T follicular helper cell (primary cell): Measurements from ENCODE around the gene PCDH1.
A peak's percentile ranks its signal among the peaks of the same experiment; 100 is the strongest.
"Not testable (repeated sequence)": the region's sequence is repeated elsewhere in the genome, so short reads cannot be mapped to it uniquely, and the experiment has no call there.

Experiments used
- DNase-seq: peaks from one replicate; pipeline ENCODE4 v3.0.0-alpha.2; 2020; ENCODE audit warnings: low read depth

The PCDH1 gene

DNA sequence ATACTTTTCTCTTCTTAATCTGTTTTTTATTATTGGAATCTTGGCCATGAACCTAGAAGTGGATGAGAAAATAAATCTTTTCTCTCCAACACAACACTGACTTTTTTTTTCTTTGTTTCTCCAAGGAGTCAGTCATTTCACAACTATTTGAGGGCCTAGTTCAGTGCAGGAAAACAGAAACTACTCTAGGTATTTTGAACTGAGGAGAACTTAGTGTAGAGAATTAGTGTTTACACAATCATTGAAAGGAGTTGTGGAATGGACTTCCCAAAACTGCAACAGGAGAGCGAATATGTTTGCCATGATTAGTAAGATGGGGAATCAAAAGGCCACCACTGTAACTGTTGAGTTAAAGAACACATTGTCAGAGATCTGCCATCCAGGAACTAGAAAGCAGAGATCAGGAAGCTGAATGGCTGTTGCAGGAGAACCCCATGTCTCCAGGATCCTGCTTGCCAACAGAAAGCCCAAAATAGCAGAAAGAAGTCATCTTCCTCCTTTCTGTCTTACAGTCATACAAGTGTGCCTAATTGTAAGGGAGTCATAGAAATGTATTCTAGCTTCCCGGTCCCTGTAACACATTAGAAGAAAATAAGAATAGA is 20.3 kb upstream of the PCDH1 start:
- no peak for DNase-seq

- no peak for DNase-seq
These were observed 19.2 kb upstream of the PCDH1 start for GRCh38 chr5:141897425-141897824.

DNA sequence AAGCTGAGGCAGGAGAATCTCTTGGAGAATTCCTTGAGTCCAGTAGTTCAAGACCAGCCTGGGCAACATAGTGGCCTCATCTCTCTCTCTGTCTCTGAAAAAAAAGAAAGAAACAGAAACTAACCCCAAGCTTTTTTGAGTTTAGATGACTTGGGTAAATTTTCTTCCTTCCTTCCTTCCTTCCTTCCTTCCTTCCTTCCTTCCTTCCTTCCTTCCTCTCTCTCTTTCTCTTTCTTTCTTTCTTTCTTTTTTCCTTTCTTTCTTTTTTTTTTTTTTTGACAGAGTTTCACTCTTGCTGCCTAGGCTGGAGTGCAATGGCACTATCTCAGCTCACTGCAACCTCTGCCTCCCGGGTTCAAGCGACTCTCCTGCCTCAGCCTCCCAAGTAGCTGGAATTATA is 12.2 kb upstream of the PCDH1 start:
- DNase-seq, result not testable (repeated sequence)

DNA sequence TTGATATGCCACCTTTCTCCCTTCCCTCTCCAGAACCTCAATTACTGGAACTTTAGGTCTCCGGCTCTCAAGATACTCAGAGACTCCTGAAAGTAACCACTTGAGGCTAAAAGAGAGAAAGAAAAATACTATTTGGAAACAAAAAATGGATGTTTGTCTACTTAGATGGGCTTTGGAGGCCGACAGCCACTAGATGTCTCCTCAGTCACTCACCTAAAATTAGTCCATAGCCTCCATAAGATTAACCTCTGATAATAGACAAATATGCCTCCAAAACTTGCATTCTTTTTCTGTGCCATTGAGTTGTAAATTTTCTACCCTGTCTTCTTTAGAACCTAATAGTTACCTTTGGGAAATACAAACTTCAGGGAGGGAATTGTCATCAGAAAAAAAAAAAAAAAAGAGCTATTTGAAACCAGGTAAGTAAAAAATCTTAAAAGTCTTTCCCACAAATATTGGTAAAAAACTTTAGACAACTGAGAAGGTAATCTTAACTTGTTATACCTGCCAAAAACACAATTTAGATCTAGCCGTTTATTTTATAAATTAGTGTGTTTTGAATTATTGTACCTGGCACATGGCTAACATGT is 11.2 kb upstream of the PCDH1 start:
- no peak for DNase-seq

GRCh38 chr5:141883892-141884318 is 5.7 kb upstream of the PCDH1 start:
- DNase-seq, result no peak

DNA sequence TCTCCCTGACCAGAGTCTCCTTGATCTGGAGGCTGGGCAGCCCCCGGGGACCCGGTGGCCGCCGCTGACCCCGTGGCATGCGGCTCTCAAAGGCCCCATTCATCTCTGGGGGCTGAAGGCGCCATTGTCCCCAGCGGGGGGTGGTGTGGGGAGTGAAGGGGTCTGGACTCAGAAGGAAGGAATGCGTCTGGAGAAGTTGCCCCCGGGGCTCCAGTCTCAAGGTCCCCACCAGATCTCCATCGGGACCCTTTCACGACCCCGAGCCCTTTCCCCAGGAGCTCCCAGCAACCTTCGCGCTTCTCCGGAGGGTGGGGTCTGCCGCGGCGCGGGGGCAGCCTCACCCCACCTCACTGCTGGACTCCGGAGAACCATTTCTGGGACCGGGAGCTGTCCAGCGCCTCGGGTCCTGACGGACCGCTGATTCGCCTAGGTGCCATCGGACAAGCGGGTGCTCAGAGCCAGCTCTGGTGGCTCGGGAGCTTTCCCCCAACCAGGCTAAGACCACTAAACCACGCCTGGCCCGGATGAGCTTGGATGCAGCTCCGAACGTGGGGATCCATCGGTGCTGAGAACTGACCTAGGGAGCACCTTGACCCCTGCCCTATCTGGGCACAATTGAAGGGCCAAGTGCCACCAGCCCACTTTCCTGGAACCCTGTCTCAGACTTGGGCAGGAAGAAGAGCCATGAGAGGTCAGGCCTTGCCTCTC is 5.1 kb upstream of the PCDH1 start:
- DNase-seq, result no peak

DNA sequence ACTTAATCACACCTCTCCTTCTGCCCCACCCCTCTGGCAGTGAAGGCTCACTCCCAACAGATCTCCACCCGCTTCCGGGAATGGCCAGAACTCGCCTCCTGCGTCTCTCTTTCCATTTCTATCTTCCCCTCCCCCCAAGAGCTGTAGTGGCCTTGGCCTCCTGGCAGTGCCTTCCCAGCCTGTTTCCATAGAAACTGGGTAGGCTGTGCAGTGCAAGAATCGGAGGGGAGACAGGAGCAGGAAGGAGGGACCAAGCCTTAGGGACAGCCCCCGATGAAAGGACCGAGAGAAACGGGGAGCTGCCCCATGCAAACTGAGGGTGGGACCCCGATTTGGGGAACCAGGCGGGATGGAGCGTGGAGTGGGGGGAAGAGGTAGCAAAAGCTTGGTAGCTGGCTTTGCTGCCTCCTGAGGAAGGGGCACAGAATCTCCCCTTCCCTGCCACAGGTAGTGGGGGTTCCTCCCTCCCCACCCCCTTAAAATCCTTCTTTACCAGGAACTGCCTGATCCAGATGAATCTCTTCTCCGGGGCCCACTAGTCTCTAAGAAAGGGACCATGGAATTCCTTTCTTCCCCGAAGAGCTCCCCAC is 4.5 kb upstream of the PCDH1 start:
- DNase-seq, result no peak

GRCh38 chr5:141881886-141882285 is 3.7 kb upstream of the PCDH1 start:
- DNase-seq, result no peak

DNA sequence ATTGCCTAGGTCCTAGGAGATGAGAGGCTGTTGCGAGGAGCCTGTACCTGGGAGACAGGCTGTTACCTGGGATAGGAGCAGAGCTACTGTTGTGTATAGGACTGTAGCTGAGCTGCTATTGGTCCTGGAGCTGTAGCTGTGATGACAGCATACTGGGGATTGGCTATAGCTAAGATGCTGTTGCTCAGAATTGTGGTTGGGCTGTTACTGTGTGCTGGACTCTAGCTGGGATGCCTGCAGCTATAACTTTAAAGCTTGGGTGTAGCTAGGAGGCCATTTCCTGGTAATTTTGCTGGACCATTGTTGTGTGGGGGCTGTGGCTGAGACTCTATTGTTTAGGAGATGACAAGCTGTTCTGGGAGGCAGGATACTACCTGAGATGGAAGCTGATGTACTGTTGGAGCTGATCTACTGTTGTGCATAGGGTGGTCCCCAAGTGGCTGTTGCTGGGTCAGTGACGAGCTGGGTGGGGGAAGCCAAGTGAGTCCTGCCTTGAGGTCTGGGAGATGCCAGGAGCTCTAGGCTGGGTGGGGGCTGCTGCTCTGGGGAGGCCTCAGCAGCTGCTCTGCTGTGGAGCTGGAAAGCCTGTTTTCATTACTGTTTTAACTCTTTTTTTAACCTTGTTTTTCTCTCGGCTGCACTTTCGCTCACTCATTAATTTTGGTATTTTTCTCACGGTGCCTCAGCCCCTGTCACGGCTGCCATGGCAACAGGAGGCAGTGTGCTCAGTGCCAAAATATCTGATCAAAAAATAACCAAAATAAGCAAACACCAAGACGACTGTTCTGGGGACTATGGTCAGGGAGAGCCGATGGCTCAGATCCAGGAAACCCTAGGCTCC is 3.0 kb upstream of the PCDH1 start:
- DNase-seq, result no peak

- no peak for DNase-seq
These were observed 1.9 kb upstream of the PCDH1 start for GRCh38 chr5:141879941-141880738.

GRCh38 chr5:141879426-141879759 is 1.2 kb upstream of the PCDH1 start:
- no peak for DNase-seq

DNA sequence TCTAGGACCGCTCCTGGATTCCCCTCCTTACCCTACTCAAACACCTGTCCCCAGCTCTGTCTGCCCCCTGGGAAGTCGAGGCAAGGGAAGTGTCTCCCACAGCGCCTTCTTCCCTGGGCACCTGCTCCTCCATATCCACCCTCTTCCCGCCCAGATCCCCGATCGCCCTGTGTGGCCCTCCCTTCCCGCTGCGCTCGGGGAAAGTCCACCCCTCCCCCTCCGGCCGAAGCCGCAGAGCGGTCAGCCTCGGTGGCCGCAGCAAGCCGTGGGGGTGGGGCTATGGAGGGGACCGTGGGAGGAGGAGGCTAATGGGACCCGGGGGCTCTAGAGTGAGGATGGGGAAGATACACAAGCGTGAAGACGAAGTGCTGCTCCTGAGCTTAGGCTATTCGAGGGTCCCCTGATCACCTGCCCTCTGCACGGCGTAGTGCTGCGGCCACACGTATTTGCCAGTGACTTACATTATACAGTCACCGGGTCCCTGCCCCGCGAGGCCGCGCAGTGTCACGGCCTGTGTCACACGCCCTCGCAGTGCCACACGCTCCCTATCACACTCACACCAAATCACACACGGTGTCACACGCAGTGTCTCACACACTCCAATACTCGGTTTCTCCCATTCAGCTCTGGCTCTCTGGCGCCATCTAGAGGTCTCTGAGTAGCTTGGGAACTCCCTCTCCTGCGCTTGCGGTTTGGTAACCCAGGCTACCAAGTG is 658 bp upstream of the PCDH1 start:
- DNase-seq, result peak; percentile 83

GRCh38 chr5:141877356-141878185 is 639 bp downstream of the PCDH1 start:
- no peak for DNase-seq

DNA sequence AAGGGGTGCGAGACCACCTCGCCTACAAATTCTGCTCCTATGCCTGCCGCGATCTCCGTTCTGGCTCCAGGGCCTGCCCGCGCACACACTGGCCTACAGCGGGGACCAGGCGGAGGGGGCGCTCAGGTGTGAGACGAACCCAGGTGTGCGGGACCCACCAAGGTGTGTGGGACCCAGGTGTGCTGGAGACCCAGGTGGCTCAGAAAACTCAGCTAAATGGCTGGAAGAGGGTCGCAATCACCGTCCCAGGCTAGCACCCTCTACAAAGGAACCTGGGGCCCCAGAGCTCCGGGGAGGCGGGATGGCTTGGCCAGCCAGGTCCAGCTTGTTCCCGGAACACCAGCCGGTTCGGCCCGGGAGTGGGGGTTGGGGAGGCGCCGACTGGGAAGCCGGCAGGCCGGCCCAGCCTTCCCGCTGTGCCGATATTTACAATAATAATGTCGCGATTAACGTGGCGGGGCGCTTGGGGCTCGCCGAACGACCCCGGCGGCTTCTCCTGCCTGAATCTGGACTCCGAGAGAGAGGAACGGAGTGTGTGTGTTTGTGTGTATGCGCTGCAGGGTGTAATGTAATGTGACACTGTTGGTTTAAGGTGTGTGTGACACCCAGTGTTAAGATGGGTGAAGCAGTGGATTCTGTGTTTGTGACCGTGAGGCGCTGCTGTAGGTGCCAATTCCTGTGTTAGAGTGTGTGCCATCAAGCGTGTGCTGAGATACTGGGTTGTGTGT is 1.4 kb downstream of the PCDH1 start:
- no peak for DNase-seq

GRCh38 chr5:141875795-141876627 is 2.2 kb downstream of the PCDH1 start:
- DNase-seq, result no peak

- DNase-seq, result no peak
These were observed 3.0 kb downstream of the PCDH1 start for GRCh38 chr5:141875022-141875740.

GRCh38 chr5:141874262-141874964 is 3.8 kb downstream of the PCDH1 start:
- DNase-seq, result no peak
